ENCODE data around the gene MAPK11. TPM values are rescaled to one million over a fixed set of nuclear protein-coding genes. Genes with fewer than 3 reads are reported as not detected.

The MAPK11 gene
- total and polyA plus RNA-seq, 9 of the 15 experiments (the other 6 are each of a cell fraction or from before 2014, with no cell fraction given) = 0.06 to 14.6 (median 5.3) TPM

- TF ChIP-seq TCF15 (CRISPR knock-in tag; IDR thresholded peaks at IDR 0.05) (no peak), NKRF (IDR thresholded peaks at IDR 0.05; ENCODE audit: borderline replicate concordance) (peak; percentile 74; the same call in 1 of the 2 replicates), MAX (CRISPR knock-in tag; IDR thresholded peaks at IDR 0.05) (peak; percentile 41; the same call in 1 of the 2 replicates), POLR2AphosphoS5 (IDR thresholded peaks at IDR 0.05; ENCODE audit: control insufficient read depth, insufficient read depth, low read depth, low read length) (no peak), SMARCA4 (IDR thresholded peaks at IDR 0.05) (no peak), PBX2 (CRISPR knock-in tag; IDR thresholded peaks at IDR 0.05; ENCODE audit: low read depth) (no peak), PBX2 (tag; conservative IDR thresholded peaks at IDR 0.05; ENCODE audit: low read depth) (no peak), DEAF1 (CRISPR knock-in tag; IDR thresholded peaks at IDR 0.05) (no peak), TEAD4 (IDR thresholded peaks at IDR 0.05; ENCODE audit: low read length) (no peak), TEAD4 (CRISPR knock-in tag; IDR thresholded peaks at IDR 0.05; ENCODE audit: borderline replicate concordance) (no peak), PHF20 (IDR thresholded peaks at IDR 0.05; ENCODE audit: partially characterized antibody) (peak; percentile 25), SREBF1 (IDR thresholded peaks at IDR 0.05; ENCODE audit: borderline replicate concordance, low read depth, low read length) (no peak), KLF16 (IDR thresholded peaks at IDR 0.05) (no peak), EZH2 (IDR thresholded peaks at IDR 0.05; ENCODE audit: borderline replicate concordance, low read depth, low read length) (no peak), RBBP5 (IDR thresholded peaks at IDR 0.05; ENCODE audit: borderline replicate concordance, insufficient read depth, low read length, poor library complexity, severe bottlenecking) (peak; percentile 71), KHSRP (IDR thresholded peaks at IDR 0.05) (no peak), MYC (IDR thresholded peaks at IDR 0.05; ENCODE audit: low read depth, low read length) (no peak; the same call in 1 of the 2 replicates), MYC (CRISPR knock-in tag; IDR thresholded peaks at IDR 0.05; ENCODE audit: borderline replicate concordance, low read depth) (no peak), NBN (IDR thresholded peaks at IDR 0.05; ENCODE audit: low read depth) (no peak), ZNF282 (CRISPR knock-in tag; IDR thresholded peaks at IDR 0.05) (no peak), STAT5B (CRISPR knock-in tag; IDR thresholded peaks at IDR 0.05) (no peak), FOXJ2 (tag; IDR thresholded peaks at IDR 0.05) (no peak)
These were observed 19.4 kb downstream of the MAPK11 start, which contains the start of gene HDAC10 (continued) for GRCh38 chr22:50250555-50251476.

Data from K562 (cell line).